Colonic mucosa (tissue), 4 donors: ENCODE measurements around the gene VIPR2. TPM values are rescaled to one million over a fixed set of nuclear protein-coding genes. Genes with fewer than 3 reads are reported as not detected.
A peak's percentile ranks its signal among the peaks of the same experiment; 100 is the strongest.

Source experiments
- DNase-seq: peaks from one replicate; pipeline ENCODE4 v3.0.0-alpha.2; 2020
- H3K27ac ChIP-seq: fragments of 200-600 bp; one replicate; pipeline ENCODE4 v1.8.0; 2021
- H3K27me3 ChIP-seq: fragments of 200-600 bp; one replicate; pipeline ENCODE4 v1.8.0; 2021
- H3K36me3 ChIP-seq: fragments of 200-600 bp; one replicate; pipeline ENCODE4 v1.8.0; 2021
- H3K4me1 ChIP-seq: fragments of 200-600 bp; one replicate; pipeline ENCODE4 v1.8.0; 2021; ENCODE audit warnings: mild to moderate bottlenecking
- H3K4me3 ChIP-seq: fragments of 200-600 bp; one replicate; pipeline ENCODE4 v1.8.0; 2021
- H3K9ac ChIP-seq, 2 donors: one replicate each; pipeline ENCODE4 v1.7.0; 2013; ENCODE audit warnings: control low read depth in 2 of 2, low read depth in 2 of 2, low read length in 2 of 2
- H3K9me3 ChIP-seq: fragments of 200-600 bp; one replicate; pipeline ENCODE4 v1.8.0; 2021
- intact Hi-C: fragments of 100-400 bp; cut with DNase I; formaldehyde crosslinking; loops from one replicate; pipeline ENCODE4 v1.14.1; 2022
- total RNA-seq, 2 donors: library from RNA; stranded (reverse); fragmentation: NEBNext Ultra II Directional in 1 of 2; extraction: Animal tissue kit (Norgen Biotek cat#: 25700) in 1 of 2; gene quantifications; one replicate each; pipeline ENCODE4 v1.2.1, GENCODE V29; 2021
- TF ChIP-seq, protein P1 (sequence below): fragments of 200-600 bp; IDR thresholded peaks from one replicate; pipeline ENCODE4 v1.8.0; 2022; ENCODE audit warnings: antibody characterized with exemption, mild to moderate bottlenecking
- donor health status: healthy.
- donor health status: DM: no; HTN: no; CAD: no.
- donor health status: DM: no; HTN: no; CAD: no.

The VIPR2 gene
- total RNA-seq, 2 donors from 2014 or later = 0.37 to 1.3 TPM

DNA sequence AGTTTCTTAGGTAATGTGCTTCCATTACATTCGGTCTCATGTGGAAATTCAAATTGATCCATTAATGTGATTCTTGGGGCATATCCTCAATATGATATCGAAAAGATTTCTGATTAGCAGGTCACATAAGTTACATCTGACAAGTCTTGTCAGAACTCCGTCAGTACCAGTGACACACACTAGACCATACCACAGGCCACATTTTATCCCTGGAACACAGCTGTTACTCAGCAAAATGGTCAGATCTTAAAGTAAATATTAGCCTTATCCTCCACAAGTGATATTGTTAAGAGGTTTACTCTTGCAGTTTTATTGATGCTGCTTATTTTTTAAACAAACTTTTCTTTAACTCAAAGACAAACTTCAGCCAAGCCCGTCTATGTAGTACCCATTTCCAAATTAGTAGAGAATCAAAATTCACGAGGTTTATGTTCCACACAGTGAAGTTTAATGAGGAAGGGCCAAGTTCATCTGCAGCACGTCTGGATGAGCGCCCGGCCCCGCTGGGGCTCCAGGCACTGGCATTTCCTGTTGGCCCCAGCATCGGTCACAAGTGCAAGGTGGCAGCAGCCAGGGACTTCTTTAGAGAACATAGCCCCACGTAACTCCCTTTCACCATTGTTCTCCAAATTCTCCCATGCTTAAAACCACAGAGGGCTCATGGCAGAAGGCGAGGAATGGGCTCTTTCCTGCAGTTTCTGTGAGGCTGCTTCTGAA, 132.2 kb downstream of the VIPR2 start:
- H3K27ac ChIP-seq = peak overlapping the region; percentile 44
- intact Hi-C loops = no loop called here
- no peaks in the 10 kb centered on the region for H3K4me1 ChIP-seq
- no peak overlapping the region for H3K4me3 ChIP-seq
- no peak overlapping the region for H3K9ac ChIP-seq
- H3K36me3 ChIP-seq = no peaks in the 10 kb centered on the region
- no peaks in the 10 kb centered on the region for H3K27me3 ChIP-seq
- peak; percentile 56 for DNase-seq
- no peaks in the 10 kb centered on the region for H3K9me3 ChIP-seq
- TF ChIP-seq, protein P1, sequence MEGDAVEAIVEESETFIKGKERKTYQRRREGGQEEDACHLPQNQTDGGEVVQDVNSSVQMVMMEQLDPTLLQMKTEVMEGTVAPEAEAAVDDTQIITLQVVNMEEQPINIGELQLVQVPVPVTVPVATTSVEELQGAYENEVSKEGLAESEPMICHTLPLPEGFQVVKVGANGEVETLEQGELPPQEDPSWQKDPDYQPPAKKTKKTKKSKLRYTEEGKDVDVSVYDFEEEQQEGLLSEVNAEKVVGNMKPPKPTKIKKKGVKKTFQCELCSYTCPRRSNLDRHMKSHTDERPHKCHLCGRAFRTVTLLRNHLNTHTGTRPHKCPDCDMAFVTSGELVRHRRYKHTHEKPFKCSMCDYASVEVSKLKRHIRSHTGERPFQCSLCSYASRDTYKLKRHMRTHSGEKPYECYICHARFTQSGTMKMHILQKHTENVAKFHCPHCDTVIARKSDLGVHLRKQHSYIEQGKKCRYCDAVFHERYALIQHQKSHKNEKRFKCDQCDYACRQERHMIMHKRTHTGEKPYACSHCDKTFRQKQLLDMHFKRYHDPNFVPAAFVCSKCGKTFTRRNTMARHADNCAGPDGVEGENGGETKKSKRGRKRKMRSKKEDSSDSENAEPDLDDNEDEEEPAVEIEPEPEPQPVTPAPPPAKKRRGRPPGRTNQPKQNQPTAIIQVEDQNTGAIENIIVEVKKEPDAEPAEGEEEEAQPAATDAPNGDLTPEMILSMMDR = no peak

DNA sequence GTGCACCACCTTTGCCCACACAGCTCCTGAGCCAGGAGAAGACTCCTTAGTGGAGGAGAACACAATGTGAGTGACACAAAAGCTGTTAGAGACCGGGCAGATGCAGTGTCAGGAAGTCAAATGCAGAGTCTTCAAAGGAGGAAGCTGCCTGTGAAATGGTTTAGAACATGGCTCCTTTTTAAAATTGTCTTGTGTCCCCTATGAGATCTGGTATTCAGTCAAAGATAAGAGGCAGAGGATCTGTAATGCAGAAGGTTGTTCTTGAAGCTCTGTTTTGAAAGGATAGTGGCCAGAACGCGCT, 133.0 kb downstream of the VIPR2 start:
- DNase-seq = no peak
- Histone ChIP-seq H3K27me3 (no peaks in the 10 kb centered on the region), H3K36me3 (no peaks in the 10 kb centered on the region), H3K4me1 (no peaks in the 10 kb centered on the region), H3K9me3 (no peaks in the 10 kb centered on the region), H3K4me3 (no peak overlapping the region), H3K27ac (no peak overlapping the region), H3K9ac (no peak overlapping the region)
- TF ChIP-seq, protein P1 = no peak
- intact Hi-C loops = no loop called here

DNA sequence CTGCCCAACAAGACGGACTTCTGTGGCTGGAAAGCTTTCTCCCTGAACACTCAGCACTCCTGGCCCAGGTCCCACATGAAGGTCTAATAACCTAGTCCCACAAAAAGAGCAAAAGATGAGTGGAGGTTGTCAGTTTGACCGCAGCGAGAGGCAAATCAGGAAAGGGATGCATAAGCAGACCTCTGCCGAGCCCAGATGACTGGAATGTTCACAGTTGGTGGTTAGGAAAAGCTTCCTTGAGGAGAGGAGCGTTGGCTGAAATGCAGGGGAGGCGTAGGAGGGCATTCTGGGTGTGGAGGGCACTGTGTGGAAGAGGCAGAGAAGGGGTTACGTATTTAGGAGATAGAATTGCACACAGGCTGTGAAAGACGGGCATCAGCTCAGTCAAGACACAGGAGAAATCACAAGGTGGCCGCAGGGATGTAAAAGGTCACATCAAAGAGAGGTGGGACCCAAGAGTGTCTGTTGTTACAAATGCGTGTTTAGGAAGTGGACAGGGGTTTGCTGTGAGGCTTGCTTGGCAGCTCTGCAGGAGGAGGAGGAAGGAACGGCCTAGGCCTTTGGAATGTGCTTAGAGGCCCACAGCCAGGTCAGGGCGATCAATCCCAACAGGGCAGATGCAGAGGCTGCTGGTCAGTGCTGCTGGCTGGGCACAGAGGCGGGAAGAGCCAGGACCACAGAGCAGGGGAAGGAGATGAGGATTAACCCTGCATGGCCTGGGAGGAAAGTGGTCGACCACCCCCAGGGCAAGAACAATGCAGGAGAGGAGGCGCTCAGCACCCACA, 133.5 kb downstream of the VIPR2 start:
- intact Hi-C loops = no loop called here
- no peak for DNase-seq
- TF ChIP-seq, protein P1 = no peak
- Histone ChIP-seq H3K36me3 (no peaks in the 10 kb centered on the region), H3K4me1 (no peaks in the 10 kb centered on the region), H3K27me3 (no peaks in the 10 kb centered on the region), H3K4me3 (no peak overlapping the region), H3K9ac (no peak overlapping the region), H3K27ac (no peak overlapping the region), H3K9me3 (no peaks in the 10 kb centered on the region)

DNA sequence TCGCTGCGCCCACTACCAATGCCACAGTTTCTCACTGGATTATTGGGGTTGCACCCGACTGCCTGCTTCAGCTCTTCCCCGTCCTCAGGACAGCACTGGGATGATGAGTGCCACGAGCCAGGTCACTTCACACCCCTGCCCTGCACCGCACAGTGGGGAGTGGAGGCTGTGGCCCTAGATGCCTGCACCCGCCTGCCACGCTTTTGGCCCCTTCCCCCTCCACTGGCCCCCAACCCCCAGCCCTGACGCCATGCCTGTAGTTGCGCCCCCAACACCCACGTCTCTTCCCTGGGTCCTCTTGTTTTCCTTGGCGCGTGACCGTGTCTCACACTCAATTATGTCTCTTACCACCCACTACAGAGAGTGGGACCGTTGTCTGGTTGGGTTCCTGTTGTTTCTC, 134.3 kb downstream of the VIPR2 start:
- Histone ChIP-seq H3K4me3 (no peak overlapping the region), H3K27ac (no peak overlapping the region), H3K36me3 (no peaks in the 10 kb centered on the region), H3K9ac (no peak overlapping the region), H3K9me3 (no peaks in the 10 kb centered on the region), H3K27me3 (no peaks in the 10 kb centered on the region), H3K4me1 (no peaks in the 10 kb centered on the region)
- DNase-seq = no peak
- intact Hi-C loops = no loop called here
- TF ChIP-seq, protein P1 = no peak

DNA sequence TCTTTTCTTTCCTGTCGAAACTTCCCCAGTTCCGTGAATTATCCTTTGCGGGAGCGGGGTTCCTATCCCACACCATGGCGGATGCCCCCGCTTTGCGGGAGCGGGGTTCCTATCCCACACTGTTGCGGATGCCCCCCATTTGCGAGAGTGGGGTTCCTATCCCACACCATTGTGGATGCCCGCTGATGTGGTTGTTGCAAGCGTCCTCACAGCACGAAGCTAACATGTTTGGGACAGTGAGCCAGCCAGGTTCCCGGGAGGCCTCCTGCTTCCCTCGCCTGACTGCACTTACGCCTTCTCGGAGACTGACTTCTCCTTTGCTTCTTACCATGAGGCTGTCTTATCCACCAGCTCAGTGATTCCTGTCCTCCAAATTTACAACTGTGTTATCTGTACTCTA, 134.7 kb downstream of the VIPR2 start:
- no peak for DNase-seq
- no peak overlapping the region for H3K27ac ChIP-seq
- intact Hi-C loops = no loop called here
- H3K9ac ChIP-seq = no peak overlapping the region
- H3K27me3 ChIP-seq = no peaks in the 10 kb centered on the region
- H3K9me3 ChIP-seq = no peaks in the 10 kb centered on the region
- H3K36me3 ChIP-seq = no peaks in the 10 kb centered on the region
- H3K4me1 ChIP-seq = no peaks in the 10 kb centered on the region
- TF ChIP-seq, protein P1 = no peak
- H3K4me3 ChIP-seq = no peak overlapping the region
